Upper lobe of left lung (tissue), 4 donors: ENCODE data around the gene RFX1.

Source experiments
- CTCF ChIP-seq, 6 experiments: fragments of 450-650 bp in 4 of 6; fragments of 200-600 bp in 2 of 6; sonication (generic) in 2 of 6; IDR thresholded peaks; one replicate each; pipeline ENCODE4 v1.5.1; 2016 to 2019; ENCODE audit warnings: antibody characterized with exemption in 6 of 6
- POLR2A ChIP-seq, 4 donors: fragments of 450-650 bp; IDR thresholded peaks; one replicate each; pipeline ENCODE4 v1.5.1; 2016 to 2017; ENCODE audit warnings: antibody characterized with exemption in 4 of 4, mild to moderate bottlenecking in 2 of 4

DNA sequence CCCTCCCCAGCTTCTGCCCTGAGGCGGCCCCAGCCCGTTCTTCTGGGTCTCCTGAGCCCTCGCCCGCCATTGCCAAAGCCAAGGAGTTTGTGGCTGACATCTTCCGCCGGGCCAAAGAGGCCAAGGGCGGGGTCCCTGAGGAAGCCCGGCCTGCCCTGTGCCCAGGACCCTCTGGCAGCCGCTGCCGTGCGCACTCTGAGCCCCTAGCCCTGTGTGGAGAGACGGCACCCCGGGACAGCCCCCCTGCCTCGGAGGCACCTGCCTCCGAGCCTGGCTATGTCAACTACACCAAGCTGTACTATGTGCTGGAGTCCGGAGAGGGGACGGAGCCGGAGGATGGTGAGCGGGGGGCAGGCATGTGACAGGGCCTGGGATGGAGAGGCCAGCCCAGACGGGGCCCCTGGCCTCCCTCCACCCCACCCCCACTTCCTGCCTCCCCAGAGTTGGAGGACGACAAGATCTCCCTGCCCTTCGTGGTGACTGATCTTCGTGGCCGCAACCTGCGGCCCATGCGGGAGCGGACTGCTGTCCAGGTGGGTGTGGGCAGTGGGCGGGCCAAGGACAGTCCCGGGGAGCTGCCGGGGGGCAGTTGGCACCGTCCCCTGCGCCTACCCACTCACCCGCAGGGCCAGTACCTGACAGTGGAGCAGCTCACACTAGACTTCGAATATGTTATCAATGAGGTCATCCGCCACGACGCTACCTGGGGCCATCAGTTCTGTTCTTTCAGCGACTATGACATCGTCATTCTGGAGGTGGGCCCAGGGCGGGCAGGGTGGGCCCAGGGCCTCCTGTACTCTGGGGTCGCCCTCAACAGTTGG is 46.8 kb downstream of the RFX1 start:
- TF ChIP-seq POLR2A (IDR thresholded peaks at IDR 0.05) (no peak), CTCF (IDR thresholded peaks at IDR 0.05) (no peak)
